ENCODE measurements around the gene ASB1. TPM values are rescaled to one million over a fixed set of nuclear protein-coding genes. Genes with fewer than 3 reads are reported as not detected.

The ASB1 gene
- total and polyA plus RNA-seq, 2 donors (not counting 1 experiment from before 2014, with no cell fraction given), result 19.3 to 40.6 TPM

DNA sequence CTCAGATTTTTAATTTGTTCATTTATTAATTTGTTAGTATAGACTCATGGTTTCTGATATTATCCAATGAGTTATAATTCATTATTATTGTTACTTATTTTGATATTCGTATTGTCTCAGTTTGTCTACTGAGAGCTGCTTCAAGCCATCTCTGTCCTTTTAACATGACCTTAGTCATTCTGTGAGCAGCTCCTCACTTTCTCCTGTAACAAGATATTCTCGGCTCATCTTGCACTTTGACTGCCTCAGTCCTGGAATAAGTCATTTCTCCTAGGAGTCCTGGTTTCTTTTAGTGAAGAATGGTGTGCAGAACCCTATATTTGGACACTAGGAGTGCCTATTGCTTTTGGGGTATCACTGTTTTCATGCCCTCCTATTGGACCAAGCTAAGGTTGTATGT is 13.2 kb downstream of the ASB1 start:
- Histone ChIP-seq H4K20me1 (ENCODE audit: control insufficient read depth, extremely low read depth, insufficient read depth, low read length) (no peaks in the 10 kb centered on the region), H3K27me3 (ENCODE audit: control insufficient read depth, insufficient read depth, low read length) (no peaks in the 10 kb centered on the region), H3K9ac (ENCODE audit: insufficient read depth, low read length) (peak overlapping the region; percentile 25), H3K27ac (ENCODE audit: insufficient read depth, low read length) (peak overlapping the region; percentile 98), H3K4me3 (replicated peaks in 1 of 4; ENCODE audit: control extremely low read depth in 1 of 4, insufficient read depth in 1 of 4, low read depth in 3 of 4, low read length in 4 of 4) (peak overlapping the region in 1 of 4 experiments; percentile 7), H3K9me3 (ENCODE audit: control insufficient read depth, insufficient read depth, low read depth, low read length) (no peaks in the 10 kb centered on the region), H3K36me3 (ENCODE audit: control insufficient read depth, insufficient read depth, low read length) (peaks cover 10% of the 10 kb centered on the region), H3K79me2 (ENCODE audit: control insufficient read depth, insufficient read depth, low read length) (peaks cover 82% of the 10 kb centered on the region), H3K4me2 (ENCODE audit: extremely low read depth, insufficient read depth, low read length) (peak overlapping the region; percentile 76), H3K4me1 (ENCODE audit: control insufficient read depth, extremely low read depth, insufficient read depth, low read length) (peaks cover 19% of the 10 kb centered on the region), H2AFZ (ENCODE audit: low read length) (no peak overlapping the region)
- DNase-seq (ENCODE audit: low read depth in 2 of 2), result no peak
- TF ChIP-seq, protein P1, sequence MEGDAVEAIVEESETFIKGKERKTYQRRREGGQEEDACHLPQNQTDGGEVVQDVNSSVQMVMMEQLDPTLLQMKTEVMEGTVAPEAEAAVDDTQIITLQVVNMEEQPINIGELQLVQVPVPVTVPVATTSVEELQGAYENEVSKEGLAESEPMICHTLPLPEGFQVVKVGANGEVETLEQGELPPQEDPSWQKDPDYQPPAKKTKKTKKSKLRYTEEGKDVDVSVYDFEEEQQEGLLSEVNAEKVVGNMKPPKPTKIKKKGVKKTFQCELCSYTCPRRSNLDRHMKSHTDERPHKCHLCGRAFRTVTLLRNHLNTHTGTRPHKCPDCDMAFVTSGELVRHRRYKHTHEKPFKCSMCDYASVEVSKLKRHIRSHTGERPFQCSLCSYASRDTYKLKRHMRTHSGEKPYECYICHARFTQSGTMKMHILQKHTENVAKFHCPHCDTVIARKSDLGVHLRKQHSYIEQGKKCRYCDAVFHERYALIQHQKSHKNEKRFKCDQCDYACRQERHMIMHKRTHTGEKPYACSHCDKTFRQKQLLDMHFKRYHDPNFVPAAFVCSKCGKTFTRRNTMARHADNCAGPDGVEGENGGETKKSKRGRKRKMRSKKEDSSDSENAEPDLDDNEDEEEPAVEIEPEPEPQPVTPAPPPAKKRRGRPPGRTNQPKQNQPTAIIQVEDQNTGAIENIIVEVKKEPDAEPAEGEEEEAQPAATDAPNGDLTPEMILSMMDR (conservative IDR thresholded peaks at IDR 0.05 in 1 of 2, IDR thresholded peaks at IDR 0.05 in 1 of 2; ENCODE audit: low read depth in 1 of 2, low read length in 2 of 2), result no peak
- no peak for TF ChIP-seq EZH2 (IDR thresholded peaks at IDR 0.05; ENCODE audit: low read length, missing control alignments)

- Histone ChIP-seq H3K9ac (ENCODE audit: insufficient read depth, low read length) (no peak overlapping the region), H3K27me3 (ENCODE audit: control insufficient read depth, insufficient read depth, low read length) (no peaks in the 10 kb centered on the region), H3K4me3 (replicated peaks in 1 of 4; ENCODE audit: control extremely low read depth in 1 of 4, insufficient read depth in 1 of 4, low read depth in 3 of 4, low read length in 4 of 4) (no peak overlapping the region), H3K4me2 (ENCODE audit: extremely low read depth, insufficient read depth, low read length) (peak overlapping the region; percentile 76), H2AFZ (ENCODE audit: low read length) (no peak overlapping the region), H3K79me2 (ENCODE audit: control insufficient read depth, insufficient read depth, low read length) (peaks cover 79% of the 10 kb centered on the region), H3K36me3 (ENCODE audit: control insufficient read depth, insufficient read depth, low read length) (peaks cover 10% of the 10 kb centered on the region), H3K27ac (ENCODE audit: insufficient read depth, low read length) (peak overlapping the region; percentile 98), H3K4me1 (ENCODE audit: control insufficient read depth, extremely low read depth, insufficient read depth, low read length) (peaks cover 15% of the 10 kb centered on the region), H4K20me1 (ENCODE audit: control insufficient read depth, extremely low read depth, insufficient read depth, low read length) (no peaks in the 10 kb centered on the region), H3K9me3 (ENCODE audit: control insufficient read depth, insufficient read depth, low read depth, low read length) (no peaks in the 10 kb centered on the region)
- TF ChIP-seq, protein P1 (conservative IDR thresholded peaks at IDR 0.05 in 1 of 2, IDR thresholded peaks at IDR 0.05 in 1 of 2; ENCODE audit: low read depth in 1 of 2, low read length in 2 of 2), result no peak
- no peak for TF ChIP-seq EZH2 (IDR thresholded peaks at IDR 0.05; ENCODE audit: low read length, missing control alignments)
- DNase-seq (ENCODE audit: low read depth in 2 of 2), result no peak
Observed at GRCh38 chr2:238440331-238440730, 13.6 kb downstream of the ASB1 start.

GRCh38 chr2:238440767-238441166 is 14.0 kb downstream of the ASB1 start:
- Histone ChIP-seq H3K79me2 (ENCODE audit: control insufficient read depth, insufficient read depth, low read length) (peaks cover 78% of the 10 kb centered on the region), H4K20me1 (ENCODE audit: control insufficient read depth, extremely low read depth, insufficient read depth, low read length) (no peaks in the 10 kb centered on the region), H3K4me1 (ENCODE audit: control insufficient read depth, extremely low read depth, insufficient read depth, low read length) (peaks cover 12% of the 10 kb centered on the region), H3K4me3 (replicated peaks in 1 of 4; ENCODE audit: control extremely low read depth in 1 of 4, insufficient read depth in 1 of 4, low read depth in 3 of 4, low read length in 4 of 4) (no peak overlapping the region), H3K36me3 (ENCODE audit: control insufficient read depth, insufficient read depth, low read length) (peaks cover 10% of the 10 kb centered on the region), H2AFZ (ENCODE audit: low read length) (no peak overlapping the region), H3K4me2 (ENCODE audit: extremely low read depth, insufficient read depth, low read length) (no peak overlapping the region), H3K9ac (ENCODE audit: insufficient read depth, low read length) (no peak overlapping the region), H3K27me3 (ENCODE audit: control insufficient read depth, insufficient read depth, low read length) (no peaks in the 10 kb centered on the region), H3K27ac (ENCODE audit: insufficient read depth, low read length) (peak overlapping the region; percentile 98), H3K9me3 (ENCODE audit: control insufficient read depth, insufficient read depth, low read depth, low read length) (no peaks in the 10 kb centered on the region)
- TF ChIP-seq, protein P1 (conservative IDR thresholded peaks at IDR 0.05 in 1 of 2, IDR thresholded peaks at IDR 0.05 in 1 of 2; ENCODE audit: low read depth in 1 of 2, low read length in 2 of 2), result no peak
- TF ChIP-seq EZH2 (IDR thresholded peaks at IDR 0.05; ENCODE audit: low read length, missing control alignments), result no peak
- DNase-seq (ENCODE audit: low read depth in 2 of 2), result no peak
